GM21619 (cell line): ENCODE data around the gene NUDT19.
"Not testable (repeated sequence)": the region's sequence is repeated elsewhere in the genome, so short reads cannot be mapped to it uniquely, and the experiment has no call there.

Experiments
- ATAC-seq: cut with Tn5 transposase; IDR thresholded peaks from one replicate; pipeline ENCODE4 v1.9.1; 2021; ENCODE audit not compliant: unreplicated experiment

NUDT19 gene

GRCh38 chr19:32674931-32675719 is 16.5 kb upstream of the NUDT19 start, which contains the start of gene ANKRD27:
Gene ANKRD27, minus strand, starts transcription at chr19:32675180. Its CDS starts 16,165 bp downstream, at chr19:32659015.
- peak; percentile 94 for ATAC-seq

DNA sequence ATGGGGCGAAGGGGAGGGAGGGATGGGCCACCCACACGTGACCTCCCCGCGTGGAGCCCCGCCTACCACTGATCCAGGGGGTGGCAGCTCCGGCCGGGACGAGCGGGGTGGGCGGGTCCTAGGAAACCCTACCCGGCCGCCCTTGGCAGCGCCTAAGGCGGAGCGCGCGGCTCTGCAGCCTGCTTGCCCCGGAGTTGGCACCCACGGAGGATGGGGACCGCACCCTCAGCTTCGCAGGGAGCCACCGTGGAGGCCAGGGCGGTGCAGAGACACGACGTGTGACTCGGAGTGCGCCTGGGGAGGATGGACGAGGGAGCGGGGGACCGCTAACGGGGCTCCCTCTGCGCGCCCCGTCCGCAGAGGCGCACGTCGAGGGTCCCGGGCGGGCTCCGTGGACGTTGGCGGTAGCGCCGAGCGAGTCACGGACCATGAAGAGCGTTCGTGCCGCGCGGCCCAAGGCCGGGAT is 15.9 kb upstream of the NUDT19 start, which contains the start of gene RGS9BP:
Gene RGS9BP, plus strand, starts transcription at position 129 of the 466 bp plus-strand sequence. CDS start 416 bp downstream, outside the sequence.
- peak; percentile 22 for ATAC-seq

DNA sequence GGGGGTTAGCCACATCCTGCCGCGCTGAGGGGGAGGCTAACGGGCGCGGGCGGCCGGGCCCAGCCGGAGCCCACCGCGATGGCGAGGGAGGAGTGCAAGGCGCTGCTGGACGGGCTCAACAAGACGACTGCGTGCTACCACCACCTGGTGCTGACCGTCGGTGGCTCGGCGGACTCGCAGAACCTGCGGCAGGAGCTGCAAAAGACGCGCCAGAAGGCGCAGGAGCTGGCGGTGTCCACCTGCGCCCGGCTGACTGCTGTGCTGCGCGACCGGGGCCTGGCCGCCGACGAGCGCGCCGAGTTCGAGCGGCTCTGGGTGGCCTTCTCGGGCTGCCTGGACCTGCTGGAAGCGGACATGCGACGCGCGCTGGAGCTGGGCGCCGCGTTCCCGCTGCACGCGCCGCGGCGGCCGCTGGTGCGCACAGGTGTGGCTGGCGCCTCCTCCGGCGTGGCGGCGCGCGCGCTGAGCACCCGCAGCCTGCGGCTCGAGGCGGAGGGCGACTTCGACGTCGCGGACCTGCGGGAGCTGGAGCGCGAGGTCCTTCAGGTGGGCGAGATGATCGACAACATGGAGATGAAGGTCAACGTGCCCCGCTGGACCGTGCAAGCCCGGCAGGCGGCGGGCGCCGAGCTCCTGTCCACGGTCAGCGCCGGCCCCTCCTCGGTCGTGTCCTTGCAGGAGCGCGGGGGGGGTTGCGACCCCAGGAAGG is 15.3 kb upstream of the NUDT19 start:
- ATAC-seq: peak; percentile 0

GRCh38 chr19:32676895-32677359 is 14.7 kb upstream of the NUDT19 start:
- ATAC-seq: no peak

DNA sequence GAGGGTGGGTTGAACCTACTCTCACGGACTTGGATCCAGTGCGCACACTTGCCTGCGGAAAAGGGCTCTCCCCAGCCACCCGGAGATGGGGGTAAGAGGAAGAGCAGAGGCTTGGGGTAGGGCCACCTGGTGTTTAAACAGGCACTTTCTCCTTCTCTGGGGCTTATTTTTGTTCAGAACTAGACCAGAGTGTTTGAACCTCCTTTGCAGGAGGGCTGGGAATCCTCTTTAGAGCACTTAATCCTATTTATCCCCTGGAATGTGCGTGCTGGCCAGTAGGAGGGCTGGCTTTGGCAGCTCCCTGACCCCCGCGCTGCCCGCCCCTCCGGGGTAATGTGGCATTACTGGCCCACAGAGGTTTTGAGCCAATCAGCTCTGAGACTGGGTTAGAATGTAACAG is 14.0 kb upstream of the NUDT19 start:
- ATAC-seq: no peak

- no peak for ATAC-seq
These were observed 10.6 kb upstream of the NUDT19 start for GRCh38 chr19:32680986-32681385.

GRCh38 chr19:32682317-32682716 is 9.3 kb upstream of the NUDT19 start:
- ATAC-seq: no peak

- no peak for ATAC-seq
These were observed 4.7 kb upstream of the NUDT19 start for GRCh38 chr19:32686847-32687475.

DNA sequence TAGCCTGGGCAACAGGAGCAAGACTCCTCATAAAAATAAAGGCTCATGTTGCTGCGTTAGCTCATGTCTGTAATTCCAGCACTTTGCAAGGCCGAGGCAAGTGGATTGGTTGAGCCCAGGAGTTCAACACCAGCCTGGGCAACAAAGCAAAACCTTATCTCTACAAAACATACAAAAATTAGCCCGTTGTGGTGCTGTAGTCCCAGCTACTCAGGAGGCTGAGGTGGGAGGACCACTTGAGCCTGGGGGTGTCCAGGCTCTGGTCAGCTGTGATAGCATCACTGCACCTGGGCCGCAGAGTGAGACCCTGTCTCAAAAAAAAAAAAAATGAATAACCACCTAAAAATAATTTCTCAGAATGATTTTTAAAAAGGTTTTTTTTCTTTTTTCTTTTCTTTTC is 3.9 kb upstream of the NUDT19 start:
- no peak for ATAC-seq

- ATAC-seq: no peak
These were observed 3.3 kb upstream of the NUDT19 start for GRCh38 chr19:32688311-32688710.

- ATAC-seq: peak; percentile 46
These were observed 518 bp downstream of the NUDT19 start for GRCh38 chr19:32691952-32692726.

DNA sequence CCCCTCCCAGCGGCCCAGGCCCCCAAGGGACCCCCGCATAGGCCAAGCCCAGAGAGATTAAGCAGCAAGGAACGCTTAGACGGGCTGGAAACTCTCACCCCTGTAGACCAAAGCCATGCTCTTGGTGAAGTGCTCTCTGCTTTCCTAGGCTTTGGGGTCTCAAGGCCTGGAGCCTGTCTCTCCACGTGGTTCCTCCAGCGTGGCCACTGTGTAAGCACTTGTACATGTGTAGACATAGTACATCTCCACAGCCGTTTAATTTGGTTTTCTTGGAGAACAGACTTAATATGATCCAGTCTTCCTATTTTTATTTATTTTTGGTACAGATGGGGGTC is 1.1 kb downstream of the NUDT19 start:
- ATAC-seq: no peak

GRCh38 chr19:32693151-32694108 is 1.8 kb downstream of the NUDT19 start:
- not testable (repeated sequence) for ATAC-seq

DNA sequence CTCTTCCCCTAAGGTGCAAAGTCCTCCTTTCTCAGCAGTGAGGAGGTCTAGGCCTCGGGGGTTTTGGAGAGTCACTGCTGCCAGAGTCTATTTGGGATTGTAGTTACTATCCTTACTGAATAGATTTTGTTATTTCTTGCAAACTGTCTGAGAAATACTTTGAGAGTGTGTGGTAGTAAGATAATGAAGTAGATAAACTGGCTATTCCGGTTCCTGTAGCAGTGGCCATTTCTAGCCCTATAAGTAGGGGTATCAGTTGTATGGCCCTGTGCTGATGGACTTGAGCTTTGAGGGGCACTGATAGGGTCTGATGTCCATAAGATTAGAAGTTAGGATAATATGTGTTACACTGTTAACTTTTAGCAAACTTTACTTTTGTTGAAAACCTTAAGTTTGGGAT is 2.7 kb downstream of the NUDT19 start:
- ATAC-seq: not testable (repeated sequence)

- ATAC-seq: not testable (repeated sequence)
These were observed 3.2 kb downstream of the NUDT19 start for GRCh38 chr19:32694851-32695250.

DNA sequence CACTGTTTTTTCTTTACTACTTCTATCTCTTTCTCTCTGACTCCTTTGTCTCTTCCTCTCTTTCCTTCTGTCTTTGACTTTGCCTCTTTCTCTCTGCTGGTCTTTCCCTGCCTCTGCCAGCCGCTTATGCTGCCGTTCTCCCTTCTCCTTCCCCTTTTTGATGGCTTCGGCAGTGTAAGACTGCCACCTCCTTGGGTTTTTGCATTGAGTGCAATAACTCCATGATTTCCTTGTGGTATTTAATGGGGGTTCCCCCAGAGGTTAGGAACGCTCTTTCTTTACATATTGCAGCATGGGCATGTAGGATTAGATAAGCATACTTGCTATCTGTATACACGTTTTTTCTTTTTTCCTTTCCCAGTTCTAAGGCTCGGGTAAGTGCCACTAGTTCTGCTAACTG is 3.9 kb downstream of the NUDT19 start:
- not testable (repeated sequence) for ATAC-seq

GRCh38 chr19:32696771-32697170 is 5.2 kb downstream of the NUDT19 start:
- not testable (repeated sequence) for ATAC-seq

DNA sequence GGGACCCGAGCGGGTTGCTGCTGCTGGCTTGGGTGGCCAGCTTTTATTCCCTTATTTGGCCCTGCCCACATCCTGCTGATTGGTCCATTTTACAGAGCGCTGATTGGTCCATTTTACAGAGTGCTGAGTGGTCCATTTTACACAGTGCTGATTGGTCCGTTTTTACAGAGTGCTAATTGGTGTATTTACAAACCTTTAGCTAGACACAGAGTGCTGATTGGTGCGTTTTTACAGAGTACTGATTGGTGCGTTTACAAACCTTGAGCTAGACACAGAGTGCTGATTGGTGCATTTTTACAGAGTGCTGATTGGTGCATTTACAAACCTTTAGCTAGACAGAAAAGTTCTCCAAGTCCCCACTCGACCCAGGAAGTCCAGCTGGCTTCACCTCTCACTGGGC is 8.5 kb downstream of the NUDT19 start:
- not testable (repeated sequence) for ATAC-seq

DNA sequence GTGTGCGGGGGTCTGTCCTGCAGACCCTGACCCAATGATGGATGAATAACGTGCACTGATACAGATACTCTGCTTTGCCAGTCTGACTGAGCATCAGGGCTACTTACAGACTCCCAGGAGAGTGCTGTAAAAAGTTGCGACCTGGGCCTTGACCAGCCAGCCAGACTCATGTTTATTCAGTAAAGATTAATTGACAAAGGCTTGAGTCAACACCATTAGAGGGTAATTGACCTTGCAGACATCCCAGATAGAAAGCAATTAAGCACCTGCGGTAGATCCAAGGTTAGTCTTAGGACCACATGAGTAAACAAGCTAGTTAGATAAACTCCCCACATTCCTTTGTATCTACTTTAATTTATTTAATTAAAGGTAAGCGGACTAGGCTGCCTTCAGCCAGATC is 10.4 kb downstream of the NUDT19 start:
- no peak for ATAC-seq

DNA sequence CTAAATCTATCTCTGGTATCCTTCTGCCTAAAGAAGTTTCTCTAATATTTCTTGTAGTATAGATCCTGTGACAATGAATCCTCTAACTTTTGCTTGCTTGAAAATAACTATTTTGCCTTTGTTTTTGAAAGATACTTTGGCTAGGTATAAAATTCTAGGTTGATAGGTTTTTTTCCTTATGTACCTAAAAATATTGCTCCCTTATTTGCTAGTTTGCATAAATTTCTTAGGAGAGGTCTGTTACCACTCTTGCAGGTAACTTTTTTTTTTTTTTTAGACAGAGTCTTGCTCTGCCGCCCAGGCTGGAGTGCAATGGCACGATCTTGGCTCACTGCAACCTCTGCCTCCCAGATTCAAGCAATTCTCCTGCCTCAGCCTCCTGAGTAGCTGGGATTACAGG is 12.4 kb downstream of the NUDT19 start:
- not testable (repeated sequence) for ATAC-seq
